HG03558 (cell line): Measurements from ENCODE around the gene SS18.
"Not testable (repeated sequence)": the region's sequence is repeated elsewhere in the genome, so short reads cannot be mapped to it uniquely, and the experiment has no call there.

Experiments used
- ATAC-seq: cut with Tn5 transposase; IDR thresholded peaks from one replicate; pipeline ENCODE4 v1.9.1; 2021; ENCODE audit warnings: moderate number of reproducible peaks; ENCODE audit not compliant: unreplicated experiment; ENCODE audit errors: extremely low read depth

Gene SS18

GRCh38 chr18:26090130-26091046 lies at the start of gene SS18:
Gene SS18 (minus strand): TSS chr18:26090613. CDS start chr18:26090569, 44 bp downstream.
- ATAC-seq: peak; percentile 48

- no peak for ATAC-seq
Observed at GRCh38 chr18:26135548-26135947, 45.1 kb upstream of the SS18 start.

GRCh38 chr18:26134107-26134506 lies 43.7 kb upstream of the SS18 start:
- no peak for ATAC-seq

- ATAC-seq: no peak
Observed at GRCh38 chr18:26133652-26134051, 43.2 kb upstream of the SS18 start, which contains the start of gene PSMA8. Gene PSMA8 (plus strand): TSS chr18:26133869. CDS start chr18:26133966, 97 bp downstream.

GRCh38 chr18:26128192-26128591 lies 37.8 kb upstream of the SS18 start:
- ATAC-seq: not testable (repeated sequence)

- no peak for ATAC-seq
Observed at GRCh38 chr18:26127786-26128185, 37.4 kb upstream of the SS18 start.

- not testable (repeated sequence) for ATAC-seq
Observed at GRCh38 chr18:26121994-26122393, 31.6 kb upstream of the SS18 start.

GRCh38 chr18:26121476-26121875 lies 31.1 kb upstream of the SS18 start:
- no peak for ATAC-seq

- no peak for ATAC-seq
Observed at GRCh38 chr18:26119246-26119645, 28.8 kb upstream of the SS18 start.

GRCh38 chr18:26104035-26104434 lies 13.6 kb upstream of the SS18 start:
- no peak for ATAC-seq

- ATAC-seq: no peak
Observed at GRCh38 chr18:26103579-26103978, 13.2 kb upstream of the SS18 start.

GRCh38 chr18:26097563-26097962 lies 7.2 kb upstream of the SS18 start:
- no peak for ATAC-seq

- no peak for ATAC-seq
Observed at GRCh38 chr18:26096852-26097251, 6.4 kb upstream of the SS18 start.

- ATAC-seq: peak; percentile 23
Observed at GRCh38 chr18:26091047-26091630, 726 bp upstream of the SS18 start.

GRCh38 chr18:26089293-26090129 lies 902 bp downstream of the SS18 start:
- peak; percentile 2 for ATAC-seq

- no peak for ATAC-seq
Observed at GRCh38 chr18:26088487-26088886, 1.9 kb downstream of the SS18 start.

GRCh38 chr18:26086959-26087358 lies 3.5 kb downstream of the SS18 start:
- ATAC-seq: no peak

- no peak for ATAC-seq
Observed at GRCh38 chr18:26085056-26085455, 5.4 kb downstream of the SS18 start.

GRCh38 chr18:26083099-26083498 lies 7.3 kb downstream of the SS18 start:
- no peak for ATAC-seq

GRCh38 chr18:26082475-26082874 lies 7.9 kb downstream of the SS18 start:
- ATAC-seq: no peak

- ATAC-seq: no peak
Observed at GRCh38 chr18:26074246-26074645, 16.2 kb downstream of the SS18 start.
